Measurements from ENCODE around the gene TBC1D22A.
"Not testable (repeated sequence)": the region's sequence is repeated elsewhere in the genome, so short reads cannot be mapped to it uniquely, and the experiment has no call there.

Gene TBC1D22A

DNA sequence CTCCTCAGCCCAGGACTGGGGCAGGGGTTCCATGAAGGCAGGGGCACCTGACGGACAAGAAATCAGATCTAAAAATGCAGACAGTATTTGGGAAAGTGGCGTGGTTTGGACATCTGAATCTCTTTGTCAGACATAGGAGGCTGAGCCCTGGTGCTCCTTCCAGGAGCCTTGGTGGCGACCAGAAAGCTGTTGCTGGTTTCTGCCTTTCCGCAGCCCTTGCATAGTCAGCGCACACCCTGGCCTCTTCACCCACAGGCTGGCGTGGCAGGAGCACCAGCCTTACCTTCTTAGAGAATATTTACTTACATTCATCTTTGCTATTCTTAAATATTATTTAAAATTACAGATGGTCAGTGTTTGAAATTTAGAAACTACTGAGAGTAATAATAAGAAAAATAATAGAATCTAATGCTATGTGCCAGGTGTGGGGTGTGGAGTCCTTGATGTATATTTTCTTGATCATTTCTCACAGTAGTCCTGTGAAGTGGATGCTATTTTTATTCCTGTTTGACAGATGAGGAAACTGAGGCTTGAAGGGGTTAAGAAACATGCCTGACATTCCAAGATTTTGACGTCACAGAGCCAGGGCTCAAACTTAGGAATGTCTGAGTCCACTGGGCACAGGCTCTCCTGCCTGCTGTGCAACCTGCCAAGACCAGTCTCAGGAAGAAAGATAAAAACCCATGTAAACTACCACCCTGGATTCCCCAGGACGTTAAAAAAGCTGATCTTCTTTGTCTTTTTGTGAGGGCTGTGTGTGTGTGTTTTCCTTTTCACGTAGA is 51.6 kb downstream of the TBC1D22A start:
- DNase-seq (ENCODE audit: low read depth in 2 of 2), result no peak

DNA sequence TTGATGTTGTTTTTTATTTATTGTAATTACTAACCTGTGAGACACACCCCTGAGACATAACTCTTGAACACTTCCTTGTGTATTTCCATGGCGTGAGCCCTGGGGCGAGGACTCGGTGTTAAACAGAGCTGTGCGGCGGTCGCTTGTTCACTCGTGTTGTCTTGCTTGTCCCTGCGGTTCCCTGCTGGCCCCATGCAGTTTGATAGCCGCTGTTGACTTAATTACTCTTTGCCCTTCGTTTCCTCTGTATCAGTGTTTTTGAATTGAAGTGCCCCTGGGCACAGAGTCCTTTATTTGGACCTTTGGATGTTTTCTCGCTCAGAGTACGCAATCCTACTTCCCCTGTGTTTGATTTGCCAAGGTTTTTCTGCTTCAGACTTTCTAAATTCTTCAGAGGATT is 52.7 kb downstream of the TBC1D22A start:
- no peak for DNase-seq (ENCODE audit: low read depth in 2 of 2)

DNA sequence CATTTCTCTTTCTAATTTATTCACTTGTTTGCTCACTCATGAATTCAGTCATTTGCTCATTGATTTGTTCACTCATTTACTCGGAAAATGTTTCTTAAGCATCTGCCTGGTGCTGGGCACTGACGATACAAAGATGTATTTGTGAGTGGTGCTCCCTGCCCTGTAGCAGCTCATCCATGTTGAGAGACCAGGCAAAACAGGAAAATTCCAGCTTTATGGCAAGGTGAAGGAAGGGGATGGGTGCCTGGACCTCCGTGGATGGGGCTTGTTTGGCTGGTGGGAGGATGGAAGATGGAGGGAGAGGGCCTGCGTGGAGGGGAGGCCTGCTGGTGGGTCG is 53.1 kb downstream of the TBC1D22A start:
- DNase-seq (ENCODE audit: low read depth in 2 of 2), result no peak

DNA sequence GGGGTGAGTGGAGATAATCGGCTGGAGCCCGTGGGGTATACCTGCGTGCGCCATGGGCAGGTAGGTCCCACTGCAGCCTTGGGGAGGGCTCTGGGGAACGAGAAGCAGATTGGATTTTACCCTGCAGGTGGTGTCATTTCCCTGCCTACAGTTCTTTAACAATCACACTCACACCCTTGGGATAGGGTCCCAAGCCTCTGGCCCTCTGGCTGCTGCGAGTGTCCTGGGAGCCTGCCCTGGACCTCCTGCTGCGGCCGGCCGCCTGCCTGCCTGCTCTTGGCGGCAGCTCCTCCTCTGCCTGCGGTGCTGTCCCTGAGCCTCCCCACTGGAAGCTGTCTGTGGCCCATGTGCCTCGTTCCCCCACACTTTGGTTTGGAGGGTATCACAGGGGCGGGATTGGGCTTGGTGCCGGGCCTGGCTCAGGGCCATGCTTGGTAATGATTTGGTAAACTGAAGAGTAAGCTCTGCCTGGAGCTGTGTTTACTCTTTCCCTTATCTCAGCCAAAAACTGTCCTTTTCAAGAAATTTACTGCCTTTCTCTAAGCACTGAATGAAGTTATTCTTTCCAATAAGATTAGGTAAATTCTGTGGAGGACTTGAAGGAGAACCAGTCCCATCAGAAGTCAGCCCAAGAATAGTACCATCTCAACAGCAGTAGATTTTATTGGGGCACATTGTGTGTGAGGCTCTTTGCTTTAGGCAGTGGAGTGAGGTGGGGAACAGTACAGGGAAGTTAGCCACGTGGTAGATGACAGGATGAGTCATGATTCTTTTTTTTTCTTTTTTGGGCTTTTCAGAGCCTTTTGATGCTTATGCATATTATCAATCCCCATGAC is 53.7 kb downstream of the TBC1D22A start:
- DNase-seq (ENCODE audit: low read depth in 2 of 2), result no peak

DNA sequence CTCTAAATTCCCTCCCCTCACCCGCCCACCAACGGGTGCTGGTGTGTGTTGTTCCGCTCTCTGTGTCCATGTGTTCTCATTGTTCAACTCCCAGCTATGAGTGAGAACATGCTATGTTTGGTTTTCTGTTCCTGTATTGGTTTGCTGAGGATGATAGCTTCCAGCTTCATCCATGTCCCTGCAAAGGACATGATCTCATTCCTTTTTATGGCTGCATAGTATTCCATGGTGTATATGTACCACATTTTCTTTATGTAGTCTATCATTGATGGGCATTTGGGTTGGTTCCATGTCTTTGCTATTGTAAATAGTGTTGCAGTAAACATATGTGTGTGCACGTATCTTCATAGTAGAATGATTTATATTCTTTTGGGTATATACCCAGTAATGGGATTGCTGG is 54.9 kb downstream of the TBC1D22A start:
- not testable (repeated sequence) for DNase-seq (ENCODE audit: low read depth in 2 of 2)

DNA sequence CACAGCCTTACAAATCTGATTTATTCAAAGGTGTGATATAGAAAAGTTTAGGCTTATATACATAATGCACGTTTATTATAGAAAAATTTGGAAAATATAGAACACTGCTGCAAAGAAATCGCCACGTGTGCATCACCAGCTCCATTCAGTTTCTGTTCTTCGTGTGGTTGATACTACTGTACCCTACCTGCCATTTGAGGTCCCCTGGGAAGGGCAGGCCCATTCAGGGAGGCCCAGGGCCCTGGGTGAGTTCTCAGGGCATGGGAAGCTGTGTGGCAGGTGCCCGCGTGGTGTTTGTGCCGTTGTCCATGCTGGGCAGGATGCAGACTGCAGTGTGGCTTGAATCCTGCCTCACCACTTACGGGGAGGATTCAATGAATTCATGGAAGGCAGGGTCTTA is 60.8 kb downstream of the TBC1D22A start:
- DNase-seq (ENCODE audit: low read depth in 2 of 2), result no peak

DNA sequence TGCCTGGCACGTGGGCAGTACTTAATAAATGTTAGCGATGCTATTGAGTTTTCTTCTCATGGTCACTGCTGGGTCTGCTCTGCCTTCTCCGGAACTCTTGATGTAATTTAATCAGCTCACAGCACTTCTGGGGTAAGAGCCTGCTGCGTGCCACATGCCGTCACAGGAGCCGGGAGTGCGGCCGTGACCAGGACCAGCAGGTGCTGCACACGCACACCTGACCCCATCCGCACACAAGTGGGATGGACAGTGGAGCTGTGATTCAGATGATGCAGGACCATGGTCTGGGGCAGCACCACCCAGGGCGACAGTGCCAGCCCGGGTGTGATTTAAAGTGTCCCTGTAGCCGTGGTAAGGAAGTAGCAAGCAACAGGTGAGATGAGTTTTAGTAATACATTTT is 61.2 kb downstream of the TBC1D22A start:
- no peak for DNase-seq (ENCODE audit: low read depth in 2 of 2)

DNA sequence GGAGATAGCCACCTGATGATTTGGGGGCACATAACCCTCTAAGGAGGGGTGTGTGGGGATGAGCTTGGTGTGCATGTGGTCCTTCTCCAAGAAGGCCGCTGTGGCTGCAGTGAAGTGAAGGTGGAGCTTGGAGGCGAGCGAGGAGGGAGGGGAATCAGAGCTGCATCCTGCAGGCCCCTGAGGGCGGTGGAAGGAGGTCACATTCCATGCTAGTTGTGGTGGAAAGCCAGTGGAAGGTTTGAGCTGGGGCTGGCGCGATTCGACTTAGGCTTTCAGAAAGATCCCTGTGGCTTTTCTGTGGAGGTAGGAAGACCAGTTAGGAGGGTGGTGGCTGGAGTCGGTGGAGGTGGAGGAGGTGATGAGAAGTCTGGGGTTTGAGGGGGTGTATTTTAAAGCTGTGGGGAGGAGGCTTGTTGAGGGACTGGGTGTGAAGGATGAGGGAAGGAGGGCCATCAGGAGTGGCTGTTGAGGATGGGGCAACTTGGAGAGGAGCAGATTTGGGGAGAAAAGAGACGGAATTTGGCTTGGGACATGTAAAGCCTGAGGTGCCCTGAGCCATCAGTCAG is 62.0 kb downstream of the TBC1D22A start:
- no peak for DNase-seq (ENCODE audit: low read depth in 2 of 2)

DNA sequence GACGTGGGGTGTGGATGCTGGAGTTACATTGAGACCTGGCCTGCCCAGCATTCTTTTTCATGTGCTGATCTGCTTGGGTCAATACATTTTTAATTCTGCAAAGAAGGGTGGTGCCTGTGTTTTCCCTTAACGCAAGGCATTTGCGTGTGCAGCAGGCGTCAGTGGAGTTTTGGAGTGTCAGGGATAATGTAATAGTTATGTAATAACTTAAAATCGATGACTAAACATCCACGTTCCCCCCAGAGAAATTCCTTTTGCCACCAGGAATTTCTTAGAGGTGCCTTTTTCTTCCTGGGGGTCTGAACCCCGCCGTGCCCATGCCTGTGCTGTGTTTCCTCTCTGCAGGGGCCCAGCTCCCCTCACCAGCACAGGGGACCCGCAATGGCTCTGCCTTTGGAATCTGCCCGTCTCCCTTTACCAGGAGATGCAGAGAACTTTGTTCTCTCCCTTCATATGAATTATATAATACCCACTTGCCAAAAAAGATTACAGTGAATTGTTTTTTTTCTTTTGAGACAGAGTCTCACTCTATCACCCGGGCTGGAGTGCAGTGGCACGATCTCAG is 62.6 kb downstream of the TBC1D22A start:
- no peak for DNase-seq (ENCODE audit: low read depth in 2 of 2)

DNA sequence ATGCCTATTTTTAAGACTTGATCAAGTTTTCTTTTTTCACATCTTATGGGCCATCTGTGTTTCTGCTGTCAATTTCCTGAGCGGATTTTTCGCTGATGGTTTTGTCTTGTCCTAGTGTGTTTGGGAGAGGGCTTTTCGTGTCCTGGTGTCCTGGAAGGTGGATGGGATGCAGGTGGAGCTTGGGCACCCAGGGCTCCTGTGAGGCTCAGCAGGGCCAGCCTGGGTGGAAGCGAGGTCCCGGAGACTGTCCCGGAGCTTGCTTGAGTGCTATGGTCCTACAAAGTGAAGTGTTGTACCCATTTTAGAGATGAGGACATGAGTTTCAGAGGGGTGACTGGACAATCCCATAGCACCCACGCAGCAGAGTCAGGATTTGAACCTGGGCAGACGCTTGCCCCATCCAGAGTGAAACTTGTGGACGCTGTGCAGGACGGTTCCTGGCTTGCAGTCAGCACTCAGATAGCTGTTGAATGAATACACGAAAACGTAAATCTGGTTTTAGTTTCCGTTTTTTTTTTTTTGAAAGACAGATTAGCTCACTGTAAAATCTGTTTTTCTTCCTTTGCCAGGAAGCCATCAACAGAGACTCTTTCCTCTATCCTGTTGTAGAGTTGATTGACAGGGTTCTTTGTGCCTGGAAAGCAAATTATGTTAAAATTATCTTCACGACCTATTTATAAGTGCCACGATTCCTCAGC is 64.1 kb downstream of the TBC1D22A start:
- DNase-seq (ENCODE audit: low read depth in 2 of 2), result no peak

DNA sequence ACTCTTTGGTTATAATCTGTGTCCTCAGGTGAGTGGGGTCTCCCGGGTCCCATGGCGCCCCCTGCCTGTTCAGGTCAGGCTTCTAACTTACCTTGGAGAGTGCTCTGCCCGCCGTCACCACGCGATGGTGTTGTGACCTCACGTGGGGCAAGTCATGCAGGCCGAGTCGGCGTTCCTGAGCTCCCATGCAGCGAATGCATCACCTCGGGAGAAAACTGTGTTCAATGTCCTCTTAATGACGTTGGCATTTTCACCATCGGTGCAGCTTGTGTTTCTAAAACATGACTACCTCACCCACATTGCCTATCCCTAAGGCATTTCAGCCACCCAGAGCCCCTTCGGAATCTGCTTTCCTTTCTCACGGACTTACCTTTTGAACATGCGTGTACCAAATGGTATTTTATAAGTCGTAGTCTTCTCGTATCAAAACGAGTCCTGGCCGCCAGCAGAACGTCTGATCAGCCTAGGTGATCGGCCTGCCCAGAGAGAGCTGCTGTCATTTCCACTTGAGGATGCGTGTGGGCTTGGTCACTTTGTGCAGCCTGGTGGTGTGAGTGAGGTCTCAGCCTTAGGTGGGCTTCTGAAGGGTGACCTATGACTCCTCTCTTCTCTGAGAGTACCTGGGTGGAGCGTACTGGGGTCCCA is 64.8 kb downstream of the TBC1D22A start:
- no peak for DNase-seq (ENCODE audit: low read depth in 2 of 2)

DNA sequence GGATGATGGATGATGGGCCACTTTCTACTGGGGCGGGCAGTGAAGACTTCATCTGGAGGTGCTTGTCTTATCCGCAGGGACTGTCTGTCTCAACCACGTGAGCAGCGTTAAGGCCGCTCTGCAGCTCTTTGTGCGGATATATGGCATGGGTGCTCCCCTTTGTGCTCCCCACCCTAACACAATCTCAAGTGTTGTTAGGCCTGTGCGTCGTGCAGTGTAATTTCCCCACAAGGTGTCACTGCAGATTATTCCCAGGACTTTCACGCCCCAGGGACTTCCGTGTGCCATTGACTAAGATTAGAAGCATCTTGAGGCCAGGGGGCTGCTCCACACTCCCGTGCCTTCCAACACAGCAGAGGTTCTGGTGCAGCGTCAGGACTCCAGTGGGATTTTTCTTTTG is 65.3 kb downstream of the TBC1D22A start:
- DNase-seq (ENCODE audit: low read depth in 2 of 2), result no peak

DNA sequence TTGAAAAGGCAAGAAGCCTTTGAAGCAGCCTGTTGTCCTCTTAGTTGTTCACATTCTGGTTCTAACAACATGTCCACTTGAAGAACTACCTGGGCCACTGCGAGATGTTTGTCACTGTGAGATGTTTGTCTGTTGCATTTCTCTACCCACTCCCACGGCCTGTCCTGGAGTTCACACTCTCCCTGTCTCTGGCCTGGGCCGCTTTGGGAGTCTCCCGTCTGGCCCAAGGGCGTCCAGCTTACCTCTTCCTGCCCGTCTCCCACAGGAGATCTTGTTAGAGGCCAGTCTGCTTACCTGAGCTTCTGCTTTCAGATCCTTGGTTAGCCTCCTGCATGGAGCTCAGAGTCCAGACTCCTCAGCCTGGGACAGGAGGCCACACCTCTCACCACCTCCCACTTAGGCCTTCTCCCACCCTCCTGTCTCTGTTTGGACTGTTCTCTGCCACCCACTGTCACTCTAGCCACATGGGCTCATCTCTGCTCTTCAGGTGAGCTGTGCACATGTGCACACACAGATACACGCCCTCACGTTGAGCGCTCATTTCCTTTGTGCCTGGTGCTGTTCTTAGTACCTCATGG is 66.0 kb downstream of the TBC1D22A start:
- no peak for DNase-seq (ENCODE audit: low read depth in 2 of 2)

DNA sequence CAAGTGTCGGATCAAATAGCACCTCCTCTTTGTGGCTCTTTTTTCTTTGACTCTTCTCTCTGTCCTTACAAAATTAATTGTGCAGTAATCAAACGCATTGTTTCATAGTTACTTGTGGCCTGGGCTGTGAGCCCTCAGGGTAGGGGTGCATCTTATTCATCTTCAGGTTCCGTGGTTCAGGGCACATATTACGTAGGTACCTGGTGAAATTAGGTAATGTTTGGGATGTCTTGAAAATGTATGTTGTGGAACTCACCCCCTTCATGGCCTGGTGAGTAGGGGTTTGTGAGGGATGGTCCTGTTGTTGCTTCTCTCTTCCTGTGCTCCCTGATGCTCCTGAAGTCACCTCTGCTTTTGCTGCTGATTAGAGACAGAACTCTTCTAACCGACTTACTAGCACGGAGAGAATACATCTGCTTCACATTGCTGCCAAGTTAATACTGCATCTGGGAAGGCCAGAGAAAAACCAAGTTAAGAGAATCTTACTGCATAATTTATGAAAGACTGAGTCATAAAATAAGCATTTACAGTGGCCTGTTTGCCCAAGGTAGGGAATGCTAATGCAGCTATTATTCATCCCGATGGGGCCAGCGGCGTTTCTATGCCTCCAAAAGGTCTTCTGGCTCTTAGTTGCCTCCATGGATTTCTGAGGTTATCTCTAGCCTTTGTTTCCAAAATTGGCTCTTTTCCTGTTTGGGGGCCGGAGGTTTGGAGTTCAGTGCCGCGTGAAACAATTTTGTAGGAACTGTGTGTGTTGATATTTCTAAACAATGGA is 66.9 kb downstream of the TBC1D22A start:
- no peak for DNase-seq (ENCODE audit: low read depth in 2 of 2)

DNA sequence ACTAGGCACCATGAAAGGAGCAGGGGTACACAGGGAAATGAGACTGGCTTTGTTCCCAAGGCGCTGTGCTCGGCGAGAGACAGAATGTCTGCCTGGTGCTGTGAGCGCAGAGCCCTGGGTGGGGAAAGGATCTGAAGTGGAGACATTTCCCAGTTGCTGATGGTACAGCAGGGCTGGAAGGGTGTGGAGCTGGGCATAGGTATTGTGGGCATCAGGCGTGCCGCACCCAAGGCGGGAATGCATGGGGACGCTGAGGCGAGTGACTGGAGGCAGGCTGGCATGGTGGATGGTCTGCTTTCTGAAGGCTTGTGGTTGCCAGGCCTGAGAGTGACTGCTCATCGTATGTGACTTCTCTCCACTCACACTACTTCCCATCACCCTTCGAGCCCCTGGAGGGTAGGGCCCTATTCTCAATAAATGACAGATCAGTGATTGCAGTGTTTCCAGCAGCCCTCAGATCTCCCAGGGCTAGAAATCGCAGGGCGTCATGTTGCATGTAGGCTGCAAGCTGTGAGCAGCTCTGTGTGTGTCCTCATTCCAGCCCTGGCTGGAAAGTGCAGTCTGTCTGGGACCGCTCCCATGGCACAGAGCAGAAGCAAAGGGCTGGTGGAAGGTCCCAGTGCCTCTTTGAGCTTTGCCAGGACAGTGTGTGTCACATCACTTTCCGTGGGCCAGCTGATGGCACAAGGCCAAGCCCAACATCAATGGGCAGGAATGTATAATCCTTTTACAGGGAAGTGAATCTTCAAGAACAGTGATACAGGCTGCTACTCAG is 67.7 kb downstream of the TBC1D22A start:
- no peak for DNase-seq (ENCODE audit: low read depth in 2 of 2)

DNA sequence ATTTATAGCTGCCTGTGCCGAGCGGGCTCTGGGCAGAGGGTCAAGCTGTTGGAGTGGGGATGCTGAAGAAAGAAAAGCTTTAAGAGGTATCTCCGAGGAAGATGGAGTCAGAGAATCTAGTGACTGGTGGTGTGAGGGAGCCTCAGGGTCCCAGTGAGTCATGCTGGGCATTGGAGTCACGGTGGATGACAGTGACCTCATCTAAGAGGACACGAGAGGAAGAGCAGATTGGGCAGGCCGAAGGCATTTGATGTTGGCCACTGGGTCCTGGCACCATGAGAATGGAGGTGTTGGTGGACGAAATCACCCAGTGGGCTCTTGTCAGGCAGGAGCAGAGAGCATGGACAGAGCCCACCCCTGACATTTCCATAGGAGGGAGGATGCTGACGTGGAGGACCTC is 68.4 kb downstream of the TBC1D22A start:
- DNase-seq (ENCODE audit: low read depth in 2 of 2), result no peak

DNA sequence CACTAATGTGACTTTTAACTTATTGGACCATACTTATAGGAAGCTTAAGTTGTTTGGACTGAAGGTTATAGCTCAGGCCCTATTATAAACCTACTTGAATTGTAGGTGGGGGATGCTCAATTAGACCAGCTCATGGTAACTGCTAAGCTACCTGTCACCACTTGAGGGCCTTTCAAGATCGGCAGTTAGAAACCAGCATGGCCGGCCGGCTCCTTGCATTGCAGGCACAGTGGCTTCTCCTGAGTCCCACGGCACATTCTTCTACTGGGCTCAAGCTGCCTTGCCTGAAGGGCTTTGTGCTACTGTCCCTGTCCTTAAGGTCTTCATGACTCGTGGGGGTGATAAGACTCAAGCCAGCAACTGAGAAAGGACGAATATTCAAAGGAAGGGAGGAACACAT is 70.8 kb downstream of the TBC1D22A start:
- DNase-seq (ENCODE audit: low read depth in 2 of 2), result no peak

DNA sequence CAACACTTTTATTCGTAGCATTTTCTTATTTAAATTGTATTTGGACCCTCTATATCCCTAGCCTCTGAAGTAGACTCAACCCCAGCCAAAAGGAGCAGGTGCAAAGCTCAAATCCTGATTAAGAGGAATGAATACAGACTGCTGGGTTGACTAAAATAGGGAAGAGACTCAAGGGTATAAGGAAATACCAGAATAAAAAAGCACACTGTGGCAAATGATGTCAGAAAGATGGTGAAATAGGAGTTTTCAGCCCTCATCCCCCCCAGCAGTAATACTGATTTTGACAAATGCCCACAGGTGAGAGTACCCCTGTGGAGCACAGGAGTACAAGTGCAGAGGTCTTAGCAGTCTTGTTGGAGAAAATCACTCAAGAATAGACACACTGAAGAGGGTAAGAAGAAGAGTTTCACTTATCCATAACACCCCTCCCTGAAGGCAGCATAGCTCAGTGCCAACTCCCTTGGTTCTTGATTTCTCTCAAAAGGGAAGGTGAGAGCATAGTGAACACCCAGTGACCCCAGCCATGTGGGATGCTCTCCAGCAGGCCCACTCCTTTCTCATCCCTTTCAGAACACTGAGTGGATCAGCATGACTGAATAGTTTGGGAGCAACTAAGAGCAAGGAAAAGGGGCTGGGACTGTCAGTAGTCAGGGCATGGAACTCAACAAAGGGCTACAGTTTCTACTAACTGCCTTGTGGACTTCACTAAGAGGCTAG is 71.7 kb downstream of the TBC1D22A start:
- no peak for DNase-seq (ENCODE audit: low read depth in 2 of 2)

DNA sequence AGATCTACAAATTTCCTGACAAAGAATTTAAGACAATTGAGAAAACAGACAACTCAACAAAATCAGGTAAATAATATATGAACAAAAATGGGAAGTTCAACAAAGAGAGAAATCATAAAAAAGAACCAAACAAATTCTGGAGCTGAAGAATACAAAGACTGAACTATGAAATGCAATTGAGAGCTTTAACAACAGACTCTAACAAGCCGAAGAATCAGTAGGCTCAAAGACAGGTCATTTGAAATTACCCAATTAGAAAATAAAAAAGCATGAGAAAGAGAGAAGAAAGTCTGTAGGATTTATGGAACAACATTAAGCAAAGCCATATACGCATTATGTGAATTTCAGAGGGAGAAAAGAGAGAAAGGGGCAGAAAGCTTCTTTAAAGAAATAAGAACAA is 72.8 kb downstream of the TBC1D22A start:
- no peak for DNase-seq (ENCODE audit: low read depth in 2 of 2)

All from stimulated activated CD4-positive, alpha-beta T cell treated with anti-CD3 and anti-CD28 coated beads, Interleukin-12 subunit alpha, Interleukin-12 subunit beta, amount 100 ng/mL, for 24 hours (primary cell).